Large intestine (tissue), 3 donors: ENCODE data around the gene SF3B5. TPM values are rescaled to one million over a fixed set of nuclear protein-coding genes. Genes with fewer than 3 reads are reported as not detected.

Source experiments
- DNase-seq, 2 donors: peaks; one replicate each; pipeline versions ENCODE4 v3.0.0 to v3.0.0-alpha.2; 2013
- H3K27ac ChIP-seq: one replicate; pipeline ENCODE4 v1.5.1; 2013; ENCODE audit warnings: low read length
- H3K27me3 ChIP-seq: 2 replicates; pipeline ENCODE4 v1.6.1; 2013; ENCODE audit warnings: low read length; ENCODE audit not compliant: control insufficient read depth, insufficient read depth
- H3K36me3 ChIP-seq: 2 replicates; pipeline ENCODE4 v1.6.1; 2013; ENCODE audit warnings: low read length; ENCODE audit not compliant: control insufficient read depth, insufficient read depth
- H3K4me1 ChIP-seq: one replicate; pipeline ENCODE4 v1.6.1; 2013; ENCODE audit warnings: low read length; ENCODE audit not compliant: control insufficient read depth, insufficient read depth
- H3K4me3 ChIP-seq: one replicate; pipeline ENCODE4 v1.5.1; 2013; ENCODE audit warnings: low read length
- H3K9me3 ChIP-seq: one replicate; pipeline ENCODE4 v1.6.1; 2013; ENCODE audit warnings: mild to moderate bottlenecking, low read depth, low read length, moderate library complexity; ENCODE audit not compliant: control insufficient read depth
- WGBS: methylation state at CpG from one replicate; pipeline ENCODE4 v1.1.5; 2013; ENCODE audit warnings: low lambda C conversion rate; ENCODE audit not compliant: insufficient coverage; 5-methylcytosine and 5-hydroxymethylcytosine counted together
- polyA plus RNA-seq: library from polyadenylated mRNA; unstranded; fragments of 120-200 nt; gene quantifications from one replicate; pipeline ENCODE4 v1.2.1, GENCODE V29; 2013

SF3B5 gene
- polyA plus RNA-seq, 1 donor: 139 TPM

GRCh38 chr6:144113366-144113765 lies 18.0 kb upstream of the SF3B5 start:
- H3K4me3 ChIP-seq: no peak overlapping the region
- no peaks in the 10 kb centered on the region for H3K9me3 ChIP-seq
- H3K36me3 ChIP-seq: no peaks in the 10 kb centered on the region
- peaks cover 7% of the 10 kb centered on the region for H3K27me3 ChIP-seq
- DNase-seq: no peak
- H3K4me1 ChIP-seq: no peaks in the 10 kb centered on the region
- WGBS: 100% methylated on average over 1 of the region's 6 CpGs
- H3K27ac ChIP-seq: no peak overlapping the region

DNA sequence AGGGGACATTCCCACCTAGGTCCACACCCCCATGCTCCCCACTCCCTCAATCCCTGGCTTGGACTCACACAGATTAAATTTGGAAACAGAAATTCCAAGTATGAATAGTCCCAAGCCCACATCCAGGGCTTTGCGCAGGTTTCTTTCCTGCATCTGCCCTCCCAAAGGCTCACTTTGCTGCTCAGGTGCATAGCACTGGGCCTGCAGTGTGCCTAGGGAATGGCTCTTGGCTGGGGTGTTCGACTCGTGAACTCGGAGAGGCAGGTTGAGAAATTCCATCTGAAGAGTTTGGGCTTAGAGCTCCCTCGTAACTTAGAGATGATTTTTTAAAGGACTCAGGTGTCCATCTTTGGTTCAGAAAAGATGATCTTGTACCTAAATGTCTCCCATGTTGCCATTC lies 14.8 kb upstream of the SF3B5 start:
- Histone ChIP-seq H3K27ac (no peak overlapping the region), H3K27me3 (peaks cover 7% of the 10 kb centered on the region), H3K4me3 (no peak overlapping the region), H3K4me1 (no peaks in the 10 kb centered on the region), H3K36me3 (no peaks in the 10 kb centered on the region), H3K9me3 (no peaks in the 10 kb centered on the region)
- no peak for DNase-seq
- WGBS: no CpG with 5 or more reads among the region's 5 CpGs

GRCh38 chr6:144106206-144106605 lies 10.8 kb upstream of the SF3B5 start:
- Histone ChIP-seq H3K36me3 (no peaks in the 10 kb centered on the region), H3K4me3 (no peak overlapping the region), H3K4me1 (no peaks in the 10 kb centered on the region), H3K9me3 (no peaks in the 10 kb centered on the region), H3K27me3 (peaks cover 6% of the 10 kb centered on the region), H3K27ac (no peak overlapping the region)
- 100% methylated on average over 1 of the region's 1 CpG for WGBS
- no peak for DNase-seq

DNA sequence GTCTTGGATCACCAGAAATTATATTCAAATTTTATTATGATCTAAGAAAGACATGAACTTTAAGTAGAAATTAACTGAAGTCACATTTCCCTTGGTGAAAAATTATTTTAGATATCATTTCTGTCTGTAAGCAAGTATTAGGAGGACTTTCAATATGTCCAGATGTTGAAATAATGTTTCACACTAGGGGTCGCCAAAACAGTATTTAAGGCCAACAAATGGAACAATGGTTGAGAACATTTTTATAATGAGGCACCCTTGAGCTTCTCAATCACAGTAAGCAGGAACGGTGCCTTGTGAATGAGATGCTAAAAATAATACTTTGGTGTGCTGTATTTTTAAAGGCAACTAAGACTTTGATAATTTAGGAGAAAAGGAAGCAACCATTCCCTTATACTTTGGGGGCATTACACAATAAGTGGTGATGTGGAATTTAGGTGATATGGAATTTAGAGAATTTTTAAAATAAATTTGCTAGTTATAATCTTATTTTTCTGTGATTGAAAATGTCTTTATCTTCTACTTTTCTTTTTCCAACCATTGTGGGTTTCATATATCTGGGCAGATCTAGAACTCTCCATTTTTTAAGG lies 9.6 kb upstream of the SF3B5 start:
- no peak overlapping the region for H3K27ac ChIP-seq
- 0% methylated on average over 1 of the region's 2 CpGs for WGBS
- H3K9me3 ChIP-seq: no peaks in the 10 kb centered on the region
- peaks cover 3% of the 10 kb centered on the region for H3K27me3 ChIP-seq
- peak; percentile 26 to 45 for DNase-seq
- no peak overlapping the region for H3K4me3 ChIP-seq
- no peaks in the 10 kb centered on the region for H3K36me3 ChIP-seq
- no peaks in the 10 kb centered on the region for H3K4me1 ChIP-seq

DNA sequence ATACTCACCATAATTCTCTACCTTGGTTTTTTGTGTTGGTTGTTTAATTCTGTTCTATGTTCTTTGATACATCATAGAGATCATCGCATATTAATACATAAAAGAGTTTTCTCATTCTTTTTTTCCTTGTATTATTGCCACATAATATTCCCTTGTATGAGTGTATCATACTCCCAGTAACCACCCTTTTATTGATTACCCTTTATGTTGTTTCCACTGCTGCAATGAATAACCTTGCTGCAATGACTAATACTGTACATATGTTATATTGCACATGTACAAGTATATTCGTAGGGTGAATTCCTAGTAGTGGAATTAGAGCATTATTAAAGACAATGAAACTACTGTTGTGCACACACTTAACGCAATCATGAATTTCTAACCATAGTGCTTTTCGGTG lies 9.1 kb upstream of the SF3B5 start:
- no peak for DNase-seq
- Histone ChIP-seq H3K27ac (no peak overlapping the region), H3K4me1 (no peaks in the 10 kb centered on the region), H3K9me3 (no peaks in the 10 kb centered on the region), H3K36me3 (no peaks in the 10 kb centered on the region), H3K27me3 (no peaks in the 10 kb centered on the region), H3K4me3 (no peak overlapping the region)
- WGBS: 43% methylated on average over 2 of the region's 4 CpGs

- H3K36me3 ChIP-seq: no peaks in the 10 kb centered on the region
- H3K4me3 ChIP-seq: no peak overlapping the region
- no CpG with 5 or more reads among the region's 4 CpGs for WGBS
- no peak for DNase-seq
- no peaks in the 10 kb centered on the region for H3K9me3 ChIP-seq
- H3K4me1 ChIP-seq: no peaks in the 10 kb centered on the region
- no peak overlapping the region for H3K27ac ChIP-seq
- H3K27me3 ChIP-seq: no peaks in the 10 kb centered on the region
Observed at GRCh38 chr6:144103026-144103563, 7.7 kb upstream of the SF3B5 start.

DNA sequence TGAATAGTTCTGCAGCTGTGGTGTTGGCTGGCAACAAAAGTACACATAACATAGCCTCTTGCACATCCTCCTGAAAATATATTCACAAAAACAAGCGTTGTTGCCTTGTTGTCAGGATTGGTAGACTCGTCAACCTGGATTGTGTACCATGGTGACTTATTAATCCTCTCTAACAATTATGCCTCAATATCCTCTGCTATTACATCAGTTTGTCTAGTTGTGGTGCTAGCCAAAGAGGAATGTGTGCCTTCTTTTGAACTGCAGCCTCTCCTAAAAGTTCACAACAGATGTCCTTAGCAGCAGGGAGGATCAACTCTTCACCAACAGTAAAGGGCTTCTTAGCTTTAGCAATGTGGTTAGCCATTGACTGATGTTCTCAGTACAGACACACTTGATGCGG lies 3.6 kb upstream of the SF3B5 start:
- no CpG with 5 or more reads among the region's 3 CpGs for WGBS
- Histone ChIP-seq H3K4me1 (peaks cover 5% of the 10 kb centered on the region), H3K36me3 (no peaks in the 10 kb centered on the region), H3K27ac (no peak overlapping the region), H3K27me3 (no peaks in the 10 kb centered on the region), H3K9me3 (no peaks in the 10 kb centered on the region), H3K4me3 (no peak overlapping the region)
- DNase-seq: no peak

DNA sequence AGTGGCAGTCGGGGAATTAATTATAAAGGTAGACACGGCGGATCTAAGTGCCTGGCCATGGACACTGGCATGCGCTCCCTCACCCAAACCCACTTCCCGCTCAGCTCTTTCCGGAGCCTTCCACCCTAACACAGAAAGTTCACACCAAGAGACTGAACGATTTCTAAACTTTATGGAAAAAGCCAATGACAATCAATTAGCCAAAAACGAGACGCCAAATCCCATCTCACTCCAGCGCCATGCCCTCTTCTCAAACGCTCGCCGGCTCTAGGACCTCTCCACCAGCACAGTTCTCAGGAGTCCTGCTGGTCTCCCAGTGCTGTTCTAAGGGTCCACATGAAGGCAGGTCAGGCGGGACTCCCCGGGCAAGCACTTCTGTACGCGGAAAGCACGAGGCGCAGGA lies 641 bp downstream of the SF3B5 start:
- 20% methylated on average over 1 of the region's 19 CpGs for WGBS
- Histone ChIP-seq H3K27ac (peak overlapping the region; percentile 91), H3K4me3 (peak overlapping the region; percentile 97), H3K36me3 (no peaks in the 10 kb centered on the region), H3K27me3 (no peaks in the 10 kb centered on the region), H3K9me3 (no peaks in the 10 kb centered on the region), H3K4me1 (peaks cover 6% of the 10 kb centered on the region)
- DNase-seq: no peak

DNA sequence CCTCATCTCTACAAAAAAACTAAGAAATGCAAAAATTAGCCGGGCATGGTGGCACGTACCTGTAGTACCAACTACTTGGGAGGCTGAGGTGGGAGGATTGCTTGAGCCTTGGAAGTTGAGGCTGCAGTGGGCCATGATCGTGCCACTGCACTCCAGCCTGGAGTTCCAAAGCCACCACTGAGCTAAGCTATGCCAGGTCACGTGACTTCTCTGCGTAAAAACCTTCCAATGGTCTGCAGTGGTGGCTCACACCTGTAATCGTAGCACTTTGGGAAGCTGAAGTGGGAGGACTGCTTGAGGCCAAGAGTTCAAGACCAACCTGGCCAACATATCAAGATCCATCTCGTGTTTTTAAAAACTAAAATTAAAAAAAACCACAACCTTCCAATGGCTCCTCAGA lies 1.7 kb downstream of the SF3B5 start:
- H3K27ac ChIP-seq: no peak overlapping the region
- no peaks in the 10 kb centered on the region for H3K27me3 ChIP-seq
- no peaks in the 10 kb centered on the region for H3K9me3 ChIP-seq
- WGBS: no CpG with 5 or more reads among the region's 7 CpGs
- DNase-seq: peak in 1 of 2 donors; percentile 8
- peaks cover 6% of the 10 kb centered on the region for H3K4me1 ChIP-seq
- no peaks in the 10 kb centered on the region for H3K36me3 ChIP-seq
- H3K4me3 ChIP-seq: peak overlapping the region; percentile 97

GRCh38 chr6:144093236-144093635 lies 2.1 kb downstream of the SF3B5 start:
- H3K4me1 ChIP-seq: peaks cover 6% of the 10 kb centered on the region
- 100% methylated on average over 1 of the region's 2 CpGs for WGBS
- H3K27me3 ChIP-seq: no peaks in the 10 kb centered on the region
- no peak for DNase-seq
- H3K9me3 ChIP-seq: no peaks in the 10 kb centered on the region
- no peak overlapping the region for H3K4me3 ChIP-seq
- no peaks in the 10 kb centered on the region for H3K36me3 ChIP-seq
- no peak overlapping the region for H3K27ac ChIP-seq

DNA sequence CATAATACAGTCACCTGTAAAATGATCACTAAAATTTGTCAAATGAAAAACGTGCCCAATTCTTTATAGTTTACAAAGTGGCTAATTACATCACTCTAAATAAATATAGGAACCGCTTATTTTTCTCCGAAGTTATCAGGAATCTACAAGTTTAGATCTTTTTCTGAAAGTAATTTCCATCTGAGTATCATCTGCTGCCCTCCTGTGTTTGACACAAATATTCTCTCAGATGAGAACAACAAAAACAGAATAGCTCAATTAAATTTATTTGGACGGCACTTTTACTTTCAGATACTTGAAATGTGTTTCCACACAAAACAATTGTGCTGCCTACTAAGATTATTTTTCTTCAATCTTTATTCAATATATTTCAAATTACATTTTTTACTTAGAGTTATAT lies 5.0 kb downstream of the SF3B5 start:
- WGBS: 83% methylated on average over 4 of the region's 4 CpGs
- Histone ChIP-seq H3K36me3 (no peaks in the 10 kb centered on the region), H3K9me3 (no peaks in the 10 kb centered on the region), H3K27ac (no peak overlapping the region), H3K27me3 (no peaks in the 10 kb centered on the region), H3K4me1 (peaks cover 6% of the 10 kb centered on the region), H3K4me3 (no peak overlapping the region)
- no peak for DNase-seq
